HG03342 (cell line): ENCODE measurements around the gene GPC1.

Source experiments
- ATAC-seq: cut with Tn5 transposase; IDR thresholded peaks from one replicate; pipeline ENCODE4 v1.9.1; 2021; ENCODE audit warnings: mild to moderate bottlenecking, moderate library complexity; ENCODE audit not compliant: unreplicated experiment

Gene GPC1

GRCh38 chr2:240412211-240412861 is 23.1 kb upstream of the GPC1 start:
- no peak for ATAC-seq

DNA sequence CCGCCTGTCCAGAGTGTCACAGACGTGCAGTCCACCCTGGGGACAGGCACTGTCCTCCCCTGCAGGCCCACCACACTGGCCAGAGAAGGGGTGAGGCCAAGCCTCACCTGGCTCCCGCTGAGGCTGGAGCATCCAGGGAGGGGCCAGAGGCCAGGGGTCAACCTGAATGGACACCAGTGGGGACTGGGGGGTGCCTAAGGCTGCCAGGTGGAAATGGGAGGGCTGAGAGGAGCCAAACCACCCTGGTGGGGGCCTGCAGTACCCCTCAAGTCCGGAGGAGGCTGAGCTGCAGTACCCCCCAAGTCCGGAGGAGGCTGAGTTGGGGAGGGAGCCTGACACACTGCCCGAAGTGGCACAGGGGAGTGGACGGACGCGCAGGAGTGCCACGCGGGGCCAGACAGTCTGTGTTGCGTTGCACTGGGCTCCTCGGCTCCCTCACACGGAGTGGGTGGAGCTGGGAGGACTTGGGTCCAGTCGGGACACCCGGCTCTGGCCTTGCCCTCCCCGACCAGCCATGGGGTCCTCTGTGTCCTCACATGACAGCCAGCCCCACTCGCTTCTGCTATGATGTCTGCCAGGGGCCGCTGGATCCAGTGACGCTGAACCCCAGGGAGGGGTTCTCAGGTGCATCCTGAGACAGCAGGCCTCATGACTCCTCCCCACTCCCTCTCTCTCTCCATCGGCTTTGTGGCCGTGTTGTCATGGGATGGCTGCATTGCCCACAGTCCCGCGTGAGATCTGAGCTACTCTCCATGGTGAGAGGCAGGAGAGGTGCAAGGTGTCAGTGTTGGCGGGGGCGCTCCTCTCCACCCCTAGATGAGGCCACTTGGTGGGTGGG is 22.3 kb upstream of the GPC1 start:
- no peak for ATAC-seq

- ATAC-seq, result no peak
These were observed 21.5 kb upstream of the GPC1 start for GRCh38 chr2:240413813-240414429.

- no peak for ATAC-seq
These were observed 18.6 kb upstream of the GPC1 start for GRCh38 chr2:240416821-240417220.

DNA sequence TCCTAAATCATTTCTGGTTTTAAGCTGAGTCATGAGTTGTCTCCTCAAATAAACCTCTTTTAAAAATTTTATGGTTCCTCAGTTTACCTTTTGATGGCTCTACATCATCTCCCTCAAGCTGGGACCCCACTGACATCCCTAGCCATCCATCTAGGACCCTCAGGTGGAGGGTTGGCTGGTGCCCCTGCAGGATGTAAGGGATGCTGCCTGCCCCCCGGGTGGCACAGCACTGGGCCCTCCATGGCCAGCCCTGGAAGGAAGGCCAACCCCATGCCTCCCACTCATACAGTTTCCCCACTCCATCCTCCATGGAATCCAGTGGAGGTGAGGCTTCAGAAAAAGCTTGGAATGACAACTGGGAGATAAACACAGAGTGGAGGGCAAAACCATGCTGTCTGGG is 17.2 kb upstream of the GPC1 start:
- ATAC-seq, result no peak

GRCh38 chr2:240419271-240419670 is 16.2 kb upstream of the GPC1 start:
- no peak for ATAC-seq

DNA sequence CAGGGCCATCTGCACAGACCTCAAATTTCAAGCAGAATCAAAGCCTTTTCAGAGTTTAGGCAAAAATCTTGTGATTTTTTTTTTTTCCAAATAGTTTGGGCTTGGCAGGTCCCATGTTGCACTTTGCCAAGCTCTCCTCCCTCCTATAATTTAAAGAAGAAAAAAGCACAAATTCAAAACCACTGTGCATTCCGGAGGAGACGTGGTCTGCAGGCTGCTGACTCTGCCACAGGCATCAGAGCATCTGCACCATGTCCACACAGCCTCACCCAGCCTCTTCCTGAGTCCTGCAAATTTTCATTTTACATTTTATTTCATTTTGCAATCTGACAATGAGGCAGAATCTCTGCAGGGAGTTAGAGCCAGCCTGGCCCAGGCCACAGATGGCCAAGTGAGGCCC is 15.7 kb upstream of the GPC1 start:
- no peak for ATAC-seq

GRCh38 chr2:240420206-240421104 is 15.0 kb upstream of the GPC1 start:
- no peak for ATAC-seq

DNA sequence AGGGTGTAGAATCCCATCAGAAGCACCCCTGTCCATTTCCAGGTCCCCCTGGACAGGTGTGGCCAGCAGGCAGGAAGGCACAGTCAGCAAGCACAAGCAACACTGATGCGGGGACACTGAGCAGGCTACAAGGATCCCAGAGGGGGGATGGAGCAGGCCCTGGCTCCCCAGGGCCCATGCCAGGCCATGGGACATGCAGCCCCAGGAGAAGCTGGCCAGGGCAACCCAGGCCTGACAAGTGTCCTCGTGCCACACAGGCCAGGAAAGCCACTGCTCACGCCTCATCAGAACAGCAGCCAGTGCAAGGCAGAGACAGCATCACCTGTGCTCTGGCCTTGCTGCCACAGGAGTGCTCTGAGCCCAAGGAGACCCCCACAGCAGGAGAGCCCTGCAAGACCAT is 14.1 kb upstream of the GPC1 start:
- no peak for ATAC-seq

DNA sequence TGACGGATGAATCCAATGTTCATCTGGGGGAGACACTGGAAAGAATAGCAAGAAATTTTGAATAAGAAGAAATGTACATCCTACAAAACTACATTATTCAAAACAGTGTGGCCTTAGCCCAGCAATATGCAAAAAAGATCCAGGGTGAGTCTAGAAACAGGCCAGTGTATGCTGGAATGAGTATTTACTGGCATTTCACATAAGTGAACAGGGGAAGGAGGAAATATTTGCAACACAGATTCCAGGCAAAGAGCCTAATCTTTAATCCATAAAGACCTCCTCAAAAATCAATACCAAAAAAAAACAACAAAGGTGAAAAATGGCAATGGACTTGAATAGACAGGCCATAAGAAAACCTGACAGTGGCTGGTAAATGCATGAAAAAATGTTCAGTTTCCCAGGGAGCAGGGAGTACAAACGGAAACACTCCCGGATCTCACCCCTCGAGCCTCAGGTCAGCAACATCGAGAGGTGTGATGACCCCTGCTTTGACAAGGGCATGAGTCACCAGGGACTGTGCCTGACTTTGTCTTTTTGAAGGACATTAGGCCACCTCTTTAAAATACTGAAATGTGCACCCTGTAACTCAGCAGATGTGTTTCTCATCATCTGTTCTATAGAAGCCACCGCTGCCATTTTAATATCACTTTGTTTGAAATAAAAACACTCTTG is 12.7 kb upstream of the GPC1 start:
- ATAC-seq, result no peak

DNA sequence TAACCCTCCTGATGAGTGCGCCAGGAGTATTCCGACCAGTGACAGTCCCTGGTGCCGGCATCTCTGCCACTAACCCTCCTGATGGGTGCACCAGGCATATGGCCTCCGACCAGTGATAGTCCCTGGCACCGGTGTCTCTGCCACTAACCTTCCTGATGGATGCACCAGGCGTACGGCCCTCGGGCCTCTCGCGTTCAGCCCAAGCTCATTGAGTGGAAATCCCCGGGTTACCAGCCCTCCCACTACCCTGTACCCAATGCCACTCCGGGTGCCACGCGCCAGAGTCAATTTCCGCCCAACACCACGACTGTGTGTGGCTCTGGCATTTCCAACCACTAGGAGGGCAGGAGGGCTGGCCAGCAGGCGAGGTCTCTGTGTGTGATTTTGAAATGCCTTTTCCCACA is 11.7 kb upstream of the GPC1 start:
- ATAC-seq, result no peak

- ATAC-seq, result no peak
These were observed 10.9 kb upstream of the GPC1 start for GRCh38 chr2:240424341-240425235.

- no peak for ATAC-seq
These were observed 10.2 kb upstream of the GPC1 start for GRCh38 chr2:240425236-240425615.

DNA sequence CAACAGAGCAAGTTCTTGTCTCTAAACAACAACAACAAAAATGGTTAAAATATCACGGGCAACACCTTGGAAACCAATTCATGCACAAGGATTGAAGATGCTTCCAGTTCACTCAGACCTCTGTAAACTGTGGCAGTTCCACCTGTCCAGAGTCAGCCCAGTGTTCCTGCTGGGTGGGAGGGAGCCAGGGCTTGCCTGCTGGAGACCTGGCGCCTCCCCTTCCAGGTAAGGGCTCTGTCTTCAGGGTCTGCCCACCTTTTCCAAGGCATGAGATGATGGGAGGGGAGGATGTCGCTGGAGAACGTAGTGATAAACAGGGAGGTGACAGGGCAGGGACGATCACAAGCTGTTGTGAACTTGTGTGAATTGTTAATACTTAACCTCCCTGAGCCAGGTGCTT is 9.8 kb upstream of the GPC1 start:
- ATAC-seq, result no peak

- no peak for ATAC-seq
These were observed 8.4 kb upstream of the GPC1 start for GRCh38 chr2:240426845-240427721.

GRCh38 chr2:240427729-240428128 is 7.7 kb upstream of the GPC1 start:
- no peak for ATAC-seq

DNA sequence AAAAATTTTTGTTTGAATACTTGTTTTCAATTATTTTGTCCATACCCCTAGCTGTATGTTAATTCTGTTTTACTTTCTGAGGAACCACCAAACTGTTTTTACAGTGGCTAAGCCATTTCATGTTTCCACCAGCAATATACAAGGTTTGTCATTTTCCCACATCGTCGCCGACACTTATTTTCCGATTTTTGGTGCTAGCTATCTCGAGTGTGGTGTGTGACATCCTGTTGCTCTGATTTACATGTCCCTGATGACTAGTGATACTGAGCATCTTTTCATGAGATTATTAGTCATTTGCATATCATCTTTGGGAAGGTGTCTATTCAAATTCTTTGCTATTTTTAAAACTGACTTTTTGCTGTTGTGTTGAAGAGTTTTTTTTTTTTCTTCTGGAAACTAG is 7.2 kb upstream of the GPC1 start:
- ATAC-seq, result no peak

DNA sequence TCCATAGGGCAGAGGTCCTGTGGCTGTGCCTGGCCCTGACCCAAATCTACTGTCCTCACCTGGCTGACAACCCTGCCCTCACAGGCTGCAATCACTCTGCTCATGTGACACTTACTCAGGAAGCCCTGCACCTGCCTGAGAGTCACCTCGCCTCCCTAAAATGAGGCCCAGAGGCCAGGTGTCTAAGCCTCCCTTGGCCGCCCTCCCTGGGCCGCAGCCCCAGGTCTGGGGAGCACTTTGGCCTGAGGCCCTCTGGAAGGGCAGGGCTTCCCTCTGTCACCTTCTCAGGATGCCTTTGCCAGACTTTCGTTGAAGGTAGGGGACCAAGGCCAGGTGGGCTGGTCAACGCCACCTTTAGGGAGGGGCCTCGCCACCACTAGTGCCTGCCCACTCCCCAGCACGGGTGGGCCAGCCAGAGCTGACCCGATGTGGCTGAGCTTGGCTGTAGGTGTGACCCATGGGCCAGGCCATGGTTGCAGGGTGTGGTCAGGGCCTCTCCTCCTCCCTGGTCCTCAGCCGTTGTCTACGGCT is 6.1 kb upstream of the GPC1 start:
- no peak for ATAC-seq
